GM18526 (cell line): ENCODE data around the gene SLC10A1.

Experiments used
- POLR2A ChIP-seq: IDR thresholded peaks from 3 replicates; pipeline ENCODE4 v1.6.1; 2011; ENCODE audit not compliant: insufficient read length; ENCODE audit errors: extremely low read depth

The SLC10A1 gene

DNA sequence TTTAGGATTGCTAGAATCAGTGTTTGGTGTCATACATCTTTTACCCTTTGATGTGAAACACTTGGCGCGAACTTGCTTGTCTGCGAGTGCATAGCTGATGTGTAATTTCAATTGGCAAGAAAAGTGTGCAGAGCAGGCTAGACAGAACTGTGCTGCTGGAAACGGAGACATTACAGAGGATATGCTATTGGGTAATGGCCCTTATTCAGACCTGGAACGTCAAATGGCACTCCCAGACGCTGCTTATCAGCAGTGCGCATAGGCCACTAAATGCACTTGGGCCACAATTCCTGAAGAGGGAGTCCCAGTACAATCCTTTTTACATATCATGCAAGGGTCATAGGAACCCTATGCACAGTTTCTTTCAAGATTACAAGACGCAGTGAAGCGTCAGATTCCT is 15.7 kb upstream of the SLC10A1 start:
- TF ChIP-seq POLR2A = no peak

DNA sequence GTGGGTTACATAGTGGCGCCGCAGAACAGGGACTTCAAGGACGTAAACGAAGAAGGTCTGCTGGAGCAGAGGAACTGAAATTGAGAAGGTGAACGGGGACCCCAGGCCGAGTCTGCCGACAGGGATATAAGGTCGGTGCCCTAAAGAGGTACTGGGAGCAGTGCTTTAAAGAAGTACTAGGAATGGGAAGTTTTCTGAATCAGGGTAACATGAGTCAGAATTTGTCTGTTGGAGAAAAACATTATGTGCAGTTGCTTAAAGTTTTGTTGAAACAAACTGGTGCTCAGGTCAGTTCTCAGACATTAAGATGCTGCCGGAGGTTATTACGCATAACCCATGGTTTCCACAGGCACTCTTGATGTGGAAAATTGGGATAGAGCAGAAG is 14.8 kb upstream of the SLC10A1 start:
- no peak for TF ChIP-seq POLR2A

DNA sequence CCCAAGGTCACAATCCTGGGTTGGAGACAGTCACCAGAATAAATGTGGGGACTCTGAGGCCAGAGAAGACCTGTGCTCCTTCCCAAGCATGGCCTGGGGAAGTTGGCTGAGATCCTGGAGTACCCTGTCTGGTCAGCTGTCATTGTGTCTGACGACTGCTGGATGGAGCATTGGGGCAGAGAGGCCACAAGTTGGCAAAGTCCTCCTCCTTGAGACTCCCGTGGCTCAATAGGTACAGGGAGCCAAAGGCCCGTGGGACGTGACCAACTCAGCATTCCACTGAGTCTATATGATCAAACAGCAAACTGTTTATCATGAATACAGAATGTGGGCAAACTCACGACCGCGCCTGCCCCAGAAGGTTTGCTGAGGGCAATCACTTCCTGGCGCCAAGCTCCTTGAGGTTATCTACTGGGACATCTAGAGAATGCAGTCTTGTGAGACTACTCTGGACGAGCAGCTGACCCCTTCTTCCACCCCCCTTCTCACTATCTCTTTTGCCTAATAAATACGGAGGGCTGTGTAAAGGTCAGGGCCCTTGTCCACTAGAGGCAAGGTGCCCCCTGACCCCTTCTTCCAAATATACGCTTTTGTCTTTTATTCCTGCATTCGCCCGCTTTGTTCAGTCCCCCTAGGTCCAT is 14.3 kb upstream of the SLC10A1 start:
- no peak for TF ChIP-seq POLR2A

DNA sequence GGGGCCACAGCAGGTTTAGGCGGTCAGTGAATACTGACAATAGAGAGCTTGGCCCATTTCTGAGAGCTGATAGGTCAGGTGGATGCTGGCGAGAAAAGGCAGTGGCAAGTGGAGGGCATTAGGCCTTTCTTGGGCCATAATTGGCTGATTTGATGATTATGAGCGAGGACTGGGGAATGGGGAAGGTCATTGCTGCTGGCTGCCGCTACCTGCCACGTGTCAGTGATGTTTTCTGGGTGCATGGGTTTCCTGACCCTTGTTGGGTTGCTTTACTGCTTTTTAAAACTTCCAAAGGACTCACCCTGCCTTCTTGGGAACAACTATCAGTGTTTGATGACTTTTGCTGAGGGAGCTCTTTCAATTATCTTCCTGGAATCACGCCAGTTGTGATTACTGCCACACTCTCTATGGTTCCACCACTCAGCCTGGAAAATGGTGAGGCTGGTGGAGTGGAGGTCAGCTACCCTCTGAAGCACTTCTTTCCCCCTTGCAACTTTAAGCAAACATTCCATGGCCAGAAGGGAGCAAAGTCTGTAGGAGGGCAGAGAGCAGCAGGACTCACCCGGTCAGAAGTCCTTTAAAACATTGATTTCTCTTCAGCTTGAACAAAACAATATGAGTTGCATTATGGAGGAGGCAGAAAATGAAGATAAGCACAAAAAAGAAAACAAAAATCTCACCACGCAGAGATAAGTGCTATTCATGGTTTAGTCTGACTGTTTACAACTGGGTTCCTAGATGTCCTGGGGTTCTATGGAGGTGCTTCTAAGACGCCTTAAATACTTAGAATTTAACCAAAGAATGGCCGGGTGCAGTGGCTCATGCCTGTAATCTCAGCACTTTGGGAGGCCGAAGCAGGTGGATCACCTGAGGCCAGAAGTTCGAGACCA is 12.1 kb upstream of the SLC10A1 start:
- no peak for TF ChIP-seq POLR2A

DNA sequence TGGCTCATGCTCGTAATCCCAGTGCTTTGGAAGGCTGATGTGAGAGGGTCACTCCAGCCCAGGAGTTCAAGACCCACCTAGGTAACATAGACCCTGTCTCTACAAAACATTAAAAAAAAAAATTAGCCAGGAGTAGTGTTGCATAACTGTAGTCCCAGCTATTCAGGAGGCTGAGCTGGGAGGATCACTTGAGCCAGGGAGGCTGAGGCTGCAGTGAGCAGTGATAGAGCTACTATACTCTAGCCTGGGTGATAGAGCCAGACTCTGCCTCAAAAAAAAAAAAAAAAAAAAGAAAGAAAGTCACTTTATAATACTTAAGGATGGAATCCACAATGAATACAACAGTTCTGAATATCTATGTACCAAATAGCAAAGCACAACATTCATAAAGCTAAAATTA is 10.2 kb upstream of the SLC10A1 start:
- TF ChIP-seq POLR2A = no peak

DNA sequence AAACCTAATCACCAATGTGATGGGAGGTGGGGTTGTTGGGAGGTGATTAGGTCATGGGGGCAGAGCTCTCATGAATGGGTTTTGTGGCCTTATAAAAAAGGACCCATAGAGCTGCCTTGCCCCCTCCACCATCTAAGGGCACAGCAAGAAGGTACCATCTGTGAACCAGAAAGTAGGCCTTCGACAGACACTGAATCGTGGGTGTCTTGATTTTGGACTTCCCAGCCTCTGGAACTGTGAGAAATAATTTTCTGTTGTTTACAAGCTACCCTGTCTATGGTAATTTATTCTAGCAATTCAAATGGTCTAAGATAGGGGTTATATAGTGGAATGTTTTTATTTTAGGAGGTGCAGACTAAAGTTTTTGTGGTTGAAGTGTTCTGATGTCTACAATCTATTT is 7.9 kb upstream of the SLC10A1 start:
- no peak for TF ChIP-seq POLR2A

DNA sequence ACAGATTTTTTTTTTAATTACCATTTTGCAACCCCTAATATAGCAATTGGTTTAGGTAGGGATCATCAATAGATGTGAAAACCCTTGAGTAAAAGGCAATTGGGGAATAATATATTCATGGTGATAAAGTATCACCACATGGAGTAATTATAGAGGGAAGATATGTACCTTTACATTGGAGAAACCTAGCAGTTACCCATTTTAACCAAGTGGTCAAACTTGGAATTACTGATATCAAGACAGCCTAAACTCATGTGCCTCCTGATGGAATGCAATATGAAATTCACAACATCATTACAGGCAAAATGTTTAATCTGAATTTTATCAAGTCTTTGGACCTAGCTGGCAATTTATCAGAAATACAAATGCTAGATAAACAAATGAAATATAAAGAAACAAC is 6.7 kb upstream of the SLC10A1 start:
- TF ChIP-seq POLR2A = no peak

DNA sequence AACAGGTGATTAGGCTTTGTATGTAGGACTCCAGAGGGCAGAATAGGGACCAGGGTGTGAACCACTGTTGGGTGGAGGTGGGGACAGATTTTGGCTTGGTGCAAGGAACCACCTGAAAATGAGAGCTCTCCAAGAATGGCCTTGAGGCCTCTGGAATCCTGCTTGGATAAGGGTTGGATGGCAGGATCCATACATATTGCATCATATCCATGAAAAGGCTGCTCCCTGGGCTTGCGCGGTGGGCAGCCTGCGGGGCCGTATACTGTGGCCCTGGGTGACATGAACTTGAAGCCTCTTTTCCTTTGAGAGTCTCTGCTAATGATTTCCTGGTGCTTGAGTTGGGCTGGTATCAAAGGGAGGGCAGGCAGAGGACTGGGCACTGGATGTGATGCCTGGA is 1.3 kb upstream of the SLC10A1 start:
- no peak for TF ChIP-seq POLR2A

DNA sequence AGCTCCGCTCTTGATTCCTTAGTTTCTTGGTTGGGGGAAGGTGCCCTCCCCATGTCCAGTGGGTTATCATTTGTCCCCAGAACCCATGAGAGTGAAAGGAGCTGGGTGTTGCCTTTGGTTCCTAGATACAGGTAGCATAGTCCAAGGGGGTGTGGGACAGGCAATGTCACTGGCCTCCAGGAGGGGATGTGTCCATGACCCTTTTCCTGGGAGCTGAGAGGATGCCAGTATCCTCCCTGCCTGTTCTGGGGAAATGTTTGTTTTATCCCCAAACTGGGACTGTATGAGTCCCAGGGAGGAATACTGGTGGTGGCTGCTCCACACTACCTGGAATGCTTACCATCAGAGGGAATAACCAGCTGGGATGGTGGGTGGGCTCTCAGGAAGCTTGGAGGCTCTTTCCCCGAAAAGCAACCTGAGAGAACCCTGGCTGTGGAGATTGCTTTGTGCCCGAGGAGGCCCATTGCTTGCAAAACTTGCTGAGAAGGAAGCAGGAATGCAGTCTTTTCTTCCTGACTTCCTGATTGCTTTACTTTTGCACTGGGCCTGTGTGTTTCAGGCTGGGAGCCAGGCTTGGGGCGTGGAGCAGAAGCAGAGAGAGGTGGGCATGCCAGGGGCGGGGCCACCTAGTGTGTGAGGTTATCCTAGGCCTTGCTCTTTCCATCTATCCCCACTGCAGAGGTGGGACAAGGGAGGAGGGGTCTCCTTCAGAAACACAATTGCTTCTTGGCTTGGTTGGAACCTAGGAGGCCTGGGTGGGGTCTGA is 715 bp upstream of the SLC10A1 start:
- TF ChIP-seq POLR2A = no peak

DNA sequence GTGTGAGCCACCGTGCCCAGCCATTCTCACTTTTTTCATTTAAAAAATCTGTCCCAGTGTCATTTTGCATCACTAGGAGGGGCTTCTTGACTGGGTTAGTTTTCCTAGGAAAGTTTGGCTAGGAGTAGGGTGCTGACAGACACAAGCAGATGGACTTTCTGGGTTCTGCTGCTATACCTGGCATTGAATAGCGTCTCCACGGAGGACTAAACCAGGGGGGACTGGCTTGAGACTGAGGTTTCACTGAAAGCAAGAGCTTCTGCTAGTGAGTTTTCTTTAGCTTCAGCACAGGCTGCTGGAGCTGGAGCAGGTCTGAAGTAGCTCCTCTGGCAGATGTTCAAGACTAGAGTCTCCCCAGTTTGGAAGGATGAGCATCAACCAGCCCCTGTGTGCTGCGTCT is 1.4 kb downstream of the SLC10A1 start:
- no peak for TF ChIP-seq POLR2A

DNA sequence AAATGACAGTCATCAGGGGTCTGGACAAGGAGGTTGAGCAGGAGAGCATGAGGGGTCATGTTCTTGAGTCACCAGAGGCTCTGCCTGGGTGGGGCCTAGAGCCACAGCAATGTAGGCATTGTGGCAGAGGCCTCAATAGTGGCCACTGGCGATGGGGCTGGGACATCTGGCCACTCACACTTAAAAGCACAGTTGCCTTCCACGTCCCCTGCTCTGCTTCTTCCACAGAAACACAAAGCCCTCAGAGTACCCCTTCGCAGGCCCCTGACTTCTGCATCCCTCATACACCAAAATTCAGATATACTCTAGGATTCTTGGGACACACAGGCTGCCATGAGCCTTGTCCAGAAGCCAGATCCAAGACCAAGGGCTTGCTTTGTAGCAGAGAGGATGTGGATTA is 2.2 kb downstream of the SLC10A1 start:
- TF ChIP-seq POLR2A = no peak

DNA sequence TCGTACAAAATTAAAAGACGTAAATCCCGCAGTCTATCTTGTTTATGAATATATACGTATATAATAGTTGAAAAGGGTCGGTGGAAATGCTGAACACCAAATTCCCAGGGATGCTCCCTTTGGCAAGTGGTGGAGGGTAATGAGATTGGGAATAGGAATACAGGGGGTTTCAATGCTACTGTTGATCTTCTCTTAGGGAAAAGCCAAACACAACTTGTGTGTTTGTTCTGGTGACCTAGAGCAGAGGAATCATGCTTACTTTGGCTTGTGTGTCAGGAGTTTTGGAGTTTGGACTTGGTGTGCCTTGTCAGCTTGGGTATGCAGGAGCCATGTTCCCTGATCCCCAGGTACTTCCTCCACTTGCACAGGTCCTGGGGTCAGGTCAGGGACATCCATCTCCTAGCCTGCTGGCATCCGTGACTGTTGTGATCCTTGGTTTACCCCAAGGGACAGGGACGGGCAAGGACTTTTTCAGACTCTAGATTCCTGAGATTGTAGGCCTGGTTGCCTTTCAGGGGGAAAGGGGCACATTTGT is 4.1 kb downstream of the SLC10A1 start:
- no peak for TF ChIP-seq POLR2A

DNA sequence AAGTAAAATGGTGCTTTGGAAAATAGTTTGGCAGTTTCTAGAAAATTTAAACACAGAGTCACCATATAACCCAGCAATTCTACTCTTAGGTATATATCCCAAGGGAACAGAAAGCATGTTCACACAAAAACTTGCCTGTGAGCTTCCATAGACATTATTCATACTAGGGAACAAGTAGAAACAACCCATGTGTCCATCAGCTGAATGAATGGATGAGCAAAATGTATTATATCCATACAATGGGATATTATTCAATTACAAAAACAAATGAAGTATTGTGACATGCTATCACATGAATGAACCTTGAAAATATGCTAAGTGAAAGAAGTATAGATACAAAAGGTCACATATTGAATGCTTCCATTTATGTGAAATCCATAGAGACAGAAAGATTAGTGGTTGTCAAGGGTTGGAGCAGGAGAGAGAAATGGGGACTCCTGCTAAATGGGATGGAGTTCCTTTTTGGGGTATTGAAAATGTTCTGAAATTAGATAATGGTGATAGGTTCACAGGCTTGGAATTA is 7.9 kb downstream of the SLC10A1 start:
- TF ChIP-seq POLR2A = no peak

DNA sequence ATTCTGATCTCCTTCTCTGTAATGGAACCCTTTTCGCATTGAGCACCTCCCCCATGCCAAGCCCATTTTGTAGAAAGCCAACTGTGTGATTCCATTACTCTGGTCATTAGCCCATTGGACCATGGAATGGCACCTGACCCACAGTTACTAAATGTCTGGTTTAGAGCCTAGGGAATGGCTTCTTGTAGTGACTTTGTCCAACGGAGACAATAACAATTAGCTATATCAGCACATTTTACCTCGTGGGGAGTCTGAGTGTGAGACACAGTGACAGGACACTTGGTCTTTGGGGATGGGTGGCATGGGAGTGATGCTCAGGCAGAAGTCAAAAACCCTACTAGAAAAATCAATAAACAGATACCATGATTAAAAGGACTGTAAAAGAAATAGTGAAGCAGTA is 10.4 kb downstream of the SLC10A1 start:
- no peak for TF ChIP-seq POLR2A

DNA sequence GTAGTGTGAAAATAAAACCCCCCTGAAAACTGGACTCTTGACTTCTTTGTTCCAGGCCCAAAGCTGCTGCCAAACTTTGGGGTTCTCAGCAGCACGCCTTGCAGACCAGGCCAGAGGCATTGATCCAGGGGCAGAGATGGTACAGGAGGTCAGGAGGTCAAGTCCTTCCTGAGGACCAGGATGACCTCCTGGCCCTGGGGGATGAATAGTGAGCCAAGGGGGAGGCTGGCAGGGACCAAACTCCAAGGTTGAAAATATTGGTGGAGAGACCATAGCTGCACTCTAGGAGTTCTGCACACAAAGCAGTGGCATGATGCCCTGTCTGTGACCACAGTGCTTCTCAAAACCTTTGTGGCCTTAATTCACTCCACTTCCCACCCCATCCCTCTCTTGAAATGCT is 12.1 kb downstream of the SLC10A1 start:
- no peak for TF ChIP-seq POLR2A
